OCI-LY3 (cell line): Measurements from ENCODE around the gene RBM20.
A peak's percentile ranks its signal among the peaks of the same experiment; 100 is the strongest.

ENCODE experiments used
- H2AFZ ChIP-seq: fragments of 200-600, 300-600 bp; shearing (Covaris generic); 2 replicates; pipeline ENCODE4 v1.6.0; 2014; ENCODE audit warnings: antibody characterized with exemption, low read depth, low read length
- H3K27ac ChIP-seq: fragments of 200-600, 300-600 bp; sonication (generic); 2 replicates; pipeline ENCODE4 v1.5.1; 2014; ENCODE audit warnings: mild to moderate bottlenecking, low read length, moderate library complexity, mixed read lengths
- H3K27me3 ChIP-seq: fragments of 200-600, 300-600 bp; sonication (generic); 2 replicates; pipeline ENCODE4 v1.6.1; 2014; ENCODE audit warnings: low read depth, low read length, mixed read lengths
- H3K36me3 ChIP-seq: fragments of 200-600, 300-600 bp; sonication (generic); replicated peaks from 2 replicates; pipeline ENCODE3; 2014; ENCODE audit warnings: low read depth, low read length, mixed read lengths
- H3K4me1 ChIP-seq: fragments of 300-600, 200-600 bp; sonication (generic); 2 replicates; pipeline ENCODE4 v1.6.1; 2014; ENCODE audit warnings: low read length, mixed read lengths
- H3K4me2 ChIP-seq: fragments of 200-600, 300-600 bp; sonication (generic); 2 replicates; pipeline ENCODE4 v1.6.1; 2014; ENCODE audit warnings: low read length, mixed read lengths
- H3K4me3 ChIP-seq: fragments of 300-600, 200-600 bp; sonication (generic); 2 replicates; pipeline ENCODE4 v1.5.1; 2014; ENCODE audit warnings: antibody characterized with exemption, mild to moderate bottlenecking, low read length, moderate library complexity
- H3K79me2 ChIP-seq: fragments of 300-600, 200-600 bp; shearing (Covaris generic); 2 replicates; pipeline ENCODE4 v1.6.1; 2014; ENCODE audit warnings: mild to moderate bottlenecking, low read length, mixed read lengths
- H3K9ac ChIP-seq: fragments of 300-600, 200-600 bp; shearing (Covaris generic); 2 replicates; pipeline ENCODE4 v1.6.0; 2014; ENCODE audit warnings: mild to moderate bottlenecking, low read length, moderate library complexity
- H3K9me3 ChIP-seq: fragments of 200-600, 300-600 bp; shearing (Covaris generic); 2 replicates; pipeline ENCODE4 v1.6.1; 2014; ENCODE audit warnings: low read length, mixed read lengths; ENCODE audit not compliant: insufficient read depth
- H4K20me1 ChIP-seq: fragments of 200-600, 300-600 bp; sonication (generic); 2 replicates; pipeline ENCODE4 v1.6.1; 2016; ENCODE audit warnings: low read length, mixed read lengths; ENCODE audit not compliant: insufficient read depth
- CTCF ChIP-seq: fragments of 200-600, 300-600 bp; sonication (generic); IDR thresholded peaks from 2 replicates; pipeline ENCODE4 v1.5.1; 2014; ENCODE audit warnings: antibody characterized with exemption, low read length, low read depth
- EZH2phosphoT487 ChIP-seq: fragments of 200-600 bp; shearing (Covaris generic); IDR thresholded peaks from 2 replicates; pipeline ENCODE4 v1.6.1; 2018; ENCODE audit warnings: antibody characterized with exemption, mixed run types, low read depth

RBM20 gene

GRCh38 chr10:110773693-110774068 is 129.5 kb downstream of the RBM20 start:
- Histone ChIP-seq H3K4me1 (peaks cover 16% of the 10 kb centered on the region), H3K36me3 (no peaks in the 10 kb centered on the region), H3K79me2 (no peaks in the 10 kb centered on the region), H3K4me3 (no peak overlapping the region), H3K27me3 (0 out of 2 replicates have a peak, but pooled peaks cover 3% of the 10 kb centered on the region), H4K20me1 (no peaks in the 10 kb centered on the region), H2AFZ (no peak overlapping the region), H3K9ac (no peak overlapping the region), H3K27ac (no peak overlapping the region), H3K9me3 (no peaks in the 10 kb centered on the region), H3K4me2 (peak overlapping the region; percentile 37)
- TF ChIP-seq CTCF (no peak), EZH2phosphoT487 (no peak)

GRCh38 chr10:110774069-110775019 is 130.2 kb downstream of the RBM20 start:
- Histone ChIP-seq H3K9me3 (no peaks in the 10 kb centered on the region), H3K4me2 (peak overlapping the region; percentile 37), H3K27me3 (0 out of 2 replicates have a peak, but pooled peaks cover 5% of the 10 kb centered on the region), H2AFZ (no peak overlapping the region), H3K36me3 (no peaks in the 10 kb centered on the region), H3K9ac (no peak overlapping the region), H4K20me1 (no peaks in the 10 kb centered on the region), H3K79me2 (no peaks in the 10 kb centered on the region), H3K4me1 (peaks cover 16% of the 10 kb centered on the region), H3K4me3 (no peak overlapping the region), H3K27ac (no peak overlapping the region)
- TF ChIP-seq CTCF (no peak), EZH2phosphoT487 (no peak)

GRCh38 chr10:110775020-110775375 is 130.9 kb downstream of the RBM20 start:
- peaks cover 16% of the 10 kb centered on the region for H3K4me1 ChIP-seq

More at GRCh38 chr10:110775020-110775375, 130.9 kb downstream of the RBM20 start:
- Histone ChIP-seq H2AFZ (no peak overlapping the region), H4K20me1 (no peaks in the 10 kb centered on the region), H3K9me3 (no peaks in the 10 kb centered on the region), H3K9ac (no peak overlapping the region), H3K27ac (no peak overlapping the region), H3K27me3 (0 out of 2 replicates have a peak, but pooled peaks cover 10% of the 10 kb centered on the region), H3K79me2 (no peaks in the 10 kb centered on the region), H3K4me2 (no peak overlapping the region), H3K36me3 (no peaks in the 10 kb centered on the region), H3K4me3 (no peak overlapping the region)
- no peak for TF ChIP-seq EZH2phosphoT487
- TF ChIP-seq CTCF, result no peak
